ENCODE data around the gene PIM2.

PIM2 gene

DNA sequence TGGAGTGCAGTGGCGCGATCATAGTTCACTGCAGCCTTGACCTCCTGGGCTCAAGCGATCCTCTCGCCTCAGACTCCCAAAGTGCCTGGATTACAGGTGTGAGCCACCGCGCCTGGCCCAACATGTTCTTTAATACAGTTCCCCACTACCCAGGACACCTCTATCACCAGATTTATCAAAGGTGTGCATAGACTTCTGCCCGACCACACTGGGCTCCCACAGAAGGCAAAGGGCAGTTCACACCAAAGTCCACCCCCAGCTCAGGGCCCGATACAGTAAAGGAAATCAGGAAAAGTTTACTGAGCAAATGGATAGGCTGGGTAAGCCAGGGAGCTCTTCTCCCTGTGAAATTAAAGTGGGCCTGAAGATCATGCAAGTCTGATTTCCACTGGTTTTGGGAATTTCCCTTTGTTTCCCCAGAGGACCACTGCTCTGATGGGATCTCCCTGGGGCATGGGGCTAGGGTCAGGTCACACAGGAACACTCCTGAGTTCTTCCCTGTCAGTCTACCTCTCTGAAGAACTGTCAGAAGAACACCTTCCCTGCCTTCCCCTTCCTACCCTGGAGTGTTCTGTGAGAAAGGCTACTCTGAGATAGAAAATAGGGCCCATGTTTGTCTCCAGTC lies 17.7 kb upstream of the PIM2 start:
- DNase-seq (ENCODE audit: low read depth): no peak

DNA sequence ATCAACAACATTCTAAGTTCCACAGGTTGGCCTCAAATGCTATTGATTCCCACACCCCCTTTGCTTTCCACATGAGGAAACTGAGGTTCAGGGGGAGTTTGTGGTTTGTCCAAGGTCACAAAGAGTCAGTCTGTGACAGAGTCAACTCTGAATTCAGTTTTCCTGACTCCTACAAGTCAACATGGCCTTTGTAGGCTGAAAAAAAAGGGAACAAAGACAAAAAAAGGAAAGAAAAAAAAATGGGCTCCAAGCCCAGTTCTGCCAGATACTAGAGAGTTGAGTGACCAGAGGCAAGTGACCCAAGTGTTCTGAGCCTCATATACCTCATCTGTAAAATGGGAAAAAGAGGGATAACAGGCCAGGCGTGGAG lies 16.5 kb upstream of the PIM2 start:
- no peak for DNase-seq (ENCODE audit: low read depth)

DNA sequence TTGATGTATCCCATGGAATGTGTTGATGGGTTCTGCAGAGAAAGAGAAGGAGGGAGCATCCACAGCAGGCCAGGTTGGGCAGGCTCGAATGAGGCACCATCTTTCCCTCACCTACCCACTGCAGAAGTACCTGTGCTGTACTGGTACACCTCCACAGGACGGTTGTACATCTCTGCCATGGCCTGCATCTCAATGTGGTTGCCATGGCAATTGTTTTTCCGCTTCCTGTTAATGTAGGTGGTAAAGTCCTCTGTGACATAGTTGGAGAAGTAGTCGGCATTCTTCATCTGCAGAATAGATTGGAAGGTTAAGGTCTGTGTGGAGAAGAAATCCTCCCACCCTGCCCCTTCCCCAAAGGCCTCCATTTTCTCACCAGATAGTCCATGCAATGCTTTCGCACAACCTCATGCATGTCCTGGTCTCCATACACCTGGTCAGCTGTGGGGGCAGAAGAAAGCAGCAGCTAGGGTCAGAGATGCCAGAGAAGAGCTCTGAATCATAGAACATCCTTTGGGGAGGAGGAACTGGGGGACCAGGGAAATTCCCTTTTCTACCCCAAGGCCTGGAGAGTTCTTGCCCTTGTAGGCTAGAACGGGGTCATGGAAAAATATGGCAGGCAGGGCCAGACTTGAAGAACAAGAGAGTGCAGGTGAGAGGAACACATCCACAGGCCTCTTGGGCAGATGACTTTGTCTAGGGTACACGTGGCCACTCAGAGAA lies 15.9 kb upstream of the PIM2 start:
- DNase-seq (ENCODE audit: low read depth): peak; percentile 48

DNA sequence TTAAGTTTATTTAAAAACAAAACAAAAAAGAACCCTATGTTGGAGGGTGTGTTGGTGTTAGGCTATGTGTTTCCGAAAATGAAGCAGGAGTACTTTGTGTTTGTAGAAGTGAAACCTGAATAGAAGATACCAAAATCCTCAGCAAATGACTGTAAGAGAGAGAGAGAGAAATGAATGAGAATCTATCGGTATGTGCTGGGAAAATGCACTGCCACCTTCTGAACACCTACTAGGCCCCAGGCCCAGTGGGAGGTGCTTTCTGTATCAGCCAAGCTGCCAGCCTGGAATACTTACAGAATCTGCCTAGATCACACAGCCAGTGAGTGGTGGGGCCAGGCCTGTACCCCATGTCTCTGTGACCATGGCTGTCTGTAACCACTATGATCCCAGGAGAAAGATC lies 14.9 kb upstream of the PIM2 start:
- DNase-seq (ENCODE audit: low read depth): no peak

DNA sequence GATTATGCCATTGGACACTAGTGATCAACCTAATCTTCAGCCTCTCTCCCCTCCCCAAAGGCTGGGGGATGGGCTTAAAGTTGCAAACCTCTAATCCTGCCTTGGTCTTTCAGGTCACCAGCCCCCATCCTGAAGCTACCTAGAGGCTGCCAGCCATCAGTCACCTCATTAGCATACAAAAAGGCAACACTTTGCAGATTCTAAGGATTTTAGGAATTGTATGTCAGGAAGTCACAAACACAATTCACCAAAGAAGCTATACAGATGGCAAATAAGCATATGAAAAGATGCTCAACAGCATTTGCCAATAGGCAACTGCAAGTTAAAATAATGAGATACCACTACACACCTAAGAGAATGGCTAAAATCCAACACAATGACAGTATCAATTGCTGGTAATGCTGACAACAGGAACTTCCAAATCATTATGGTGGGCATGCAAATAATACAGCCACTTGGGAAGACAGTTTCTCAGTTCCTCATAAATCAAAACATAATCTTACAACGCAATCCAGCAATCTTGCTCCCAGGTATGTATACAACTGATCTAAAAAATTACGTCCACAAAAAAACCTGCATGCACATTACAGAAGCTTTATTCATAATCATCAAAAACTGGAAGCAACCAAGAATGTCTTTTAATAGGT lies 9.0 kb upstream of the PIM2 start:
- DNase-seq (ENCODE audit: low read depth): no peak

DNA sequence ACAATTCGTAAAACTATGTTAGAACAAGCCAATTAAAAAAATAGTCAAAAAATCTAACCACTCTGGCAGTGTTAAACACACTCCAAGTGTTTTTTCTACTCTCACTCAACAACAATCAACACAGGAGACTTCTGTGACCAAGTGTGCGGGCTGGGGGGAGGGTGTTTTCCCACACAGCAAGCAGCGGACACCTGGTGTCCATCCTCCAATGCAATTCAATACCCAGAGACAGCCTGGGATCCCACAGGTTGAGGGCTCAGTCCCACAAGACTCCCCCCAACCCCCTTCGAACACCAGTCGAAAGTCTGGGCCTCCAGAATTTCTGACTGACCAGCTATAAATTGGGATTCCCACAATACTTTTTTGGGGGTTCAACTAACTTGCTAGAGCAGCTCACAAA lies 8.3 kb upstream of the PIM2 start:
- no peak for DNase-seq (ENCODE audit: low read depth)

DNA sequence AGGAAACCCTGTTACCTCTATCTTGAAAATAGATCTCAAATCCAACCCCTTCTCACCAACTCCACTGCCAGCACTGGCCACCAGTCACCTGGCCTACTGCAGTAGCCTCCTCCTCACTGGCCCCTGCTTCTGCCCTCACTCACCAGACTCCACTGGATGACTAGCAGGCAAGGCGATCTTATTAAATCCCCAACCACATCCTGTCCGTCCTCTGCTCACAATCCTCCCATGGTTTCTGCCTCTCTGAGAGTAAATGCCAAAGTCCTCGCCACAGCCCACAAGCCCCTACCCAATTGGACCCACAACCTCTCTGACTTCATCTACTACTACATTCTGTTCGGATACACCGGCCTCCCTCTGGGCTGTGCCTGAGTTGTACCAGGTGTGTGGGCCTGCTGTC lies 5.4 kb upstream of the PIM2 start:
- no peak for DNase-seq (ENCODE audit: low read depth)

DNA sequence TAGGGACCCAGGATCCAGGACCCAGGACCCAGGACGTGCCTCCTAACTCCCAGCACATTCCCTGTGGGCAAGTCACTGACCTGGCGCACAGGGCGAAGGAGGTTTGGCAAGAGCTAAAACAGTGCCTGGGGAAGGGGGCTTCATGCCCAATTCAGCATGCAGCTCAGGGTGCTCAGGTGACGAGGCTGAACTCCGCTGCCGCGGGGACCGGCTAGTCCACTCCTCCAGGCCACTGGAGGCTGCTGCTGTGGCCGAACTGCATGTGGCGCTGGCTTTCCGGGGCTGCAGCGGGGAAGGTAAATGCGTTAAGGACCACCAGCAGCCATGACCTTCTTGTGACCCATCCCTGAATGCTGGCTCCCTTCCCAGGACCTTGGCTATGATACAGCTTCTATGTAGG lies 4.9 kb upstream of the PIM2 start:
- DNase-seq (ENCODE audit: low read depth): no peak

DNA sequence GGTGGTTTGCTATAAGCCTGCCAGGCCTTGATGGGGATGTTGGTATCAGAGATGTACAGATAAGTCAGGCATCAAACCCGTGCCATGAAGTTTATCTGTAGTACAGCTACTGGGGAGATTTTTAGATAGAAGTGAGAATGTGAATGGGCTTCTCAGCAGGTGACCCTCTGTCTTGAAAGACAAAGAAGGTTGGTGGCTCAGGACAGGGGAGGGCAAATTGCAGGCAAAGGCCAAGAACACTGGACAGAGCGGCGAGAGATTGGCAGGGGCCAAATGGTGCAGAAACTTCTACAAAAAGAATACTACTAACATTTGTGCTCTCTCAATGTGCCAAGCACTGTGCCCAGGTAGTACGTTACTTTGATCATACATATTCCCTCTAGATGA lies 1.9 kb upstream of the PIM2 start:
- no peak for DNase-seq (ENCODE audit: low read depth)

DNA sequence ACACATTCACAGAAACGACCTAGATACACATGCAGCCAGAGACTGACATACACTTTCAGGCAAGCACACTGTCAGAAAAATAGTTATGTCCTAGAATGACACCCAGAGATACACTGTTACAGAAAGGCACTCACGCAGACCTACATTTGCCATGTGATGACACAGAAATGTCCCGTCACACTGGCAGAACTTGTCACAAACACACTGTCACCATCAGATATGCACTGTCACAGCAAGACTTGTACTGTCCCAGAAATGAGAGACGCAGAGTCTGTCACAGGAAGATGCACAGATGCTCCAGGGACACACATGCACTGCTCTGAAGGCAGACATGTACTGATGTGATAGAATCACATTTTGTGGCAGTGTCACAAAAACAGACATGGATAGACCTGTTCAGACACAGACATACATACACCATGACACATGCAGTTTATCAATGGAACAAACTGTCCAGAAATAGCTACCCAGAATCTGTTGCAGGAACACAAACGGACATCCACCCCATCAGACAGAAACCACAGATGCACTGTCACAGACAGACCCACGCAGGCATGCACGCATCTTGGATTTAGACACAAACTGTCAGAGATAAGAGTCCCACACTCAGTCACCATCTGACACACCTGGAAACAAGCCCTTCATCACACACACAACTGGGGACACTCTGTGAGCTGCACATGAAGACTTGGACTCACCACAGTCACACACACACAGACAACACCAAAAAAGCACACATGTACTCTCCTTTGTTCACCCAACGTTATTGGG lies 1.3 kb upstream of the PIM2 start:
- DNase-seq (ENCODE audit: low read depth): no peak

DNA sequence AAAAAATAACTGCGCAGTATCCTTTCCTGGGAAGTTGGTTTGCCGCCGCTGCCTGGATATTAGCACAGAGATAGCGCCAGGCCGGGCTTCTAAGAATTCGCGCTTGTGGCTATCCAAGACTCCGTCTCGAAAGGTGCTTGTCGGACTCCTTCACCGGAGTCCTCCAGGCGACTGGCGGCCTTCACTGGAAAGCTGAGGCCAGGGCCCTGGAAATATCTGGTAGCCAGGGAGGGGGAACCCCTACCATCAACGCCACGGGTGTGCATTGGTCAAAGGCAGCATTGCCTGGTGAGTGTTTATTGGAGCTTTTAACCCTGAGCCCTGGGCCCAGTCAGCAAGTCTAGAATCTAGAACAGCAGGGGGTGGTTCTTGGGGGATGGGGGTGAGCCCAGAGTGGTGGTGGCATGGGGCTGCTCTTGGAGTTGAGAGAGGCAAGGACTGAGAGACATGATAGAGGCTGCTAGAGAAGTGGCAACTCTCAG lies 577 bp upstream of the PIM2 start:
- no peak for DNase-seq (ENCODE audit: low read depth)

DNA sequence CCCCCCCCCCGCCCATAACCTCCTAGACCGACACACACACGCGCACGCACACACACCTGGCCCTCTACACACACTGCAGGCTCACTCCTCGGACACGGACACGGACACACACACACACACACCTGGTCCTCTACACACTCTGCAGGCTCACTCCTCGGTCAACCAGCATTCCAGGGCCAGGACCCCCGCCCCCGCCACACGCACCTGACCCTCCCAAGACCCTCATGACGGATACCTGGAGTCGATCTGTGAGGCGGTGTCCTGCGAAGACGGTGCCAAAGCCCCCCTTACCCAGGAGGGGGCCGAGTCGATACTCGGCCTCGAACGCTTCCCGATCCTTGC lies 552 bp downstream of the PIM2 start:
- no peak for DNase-seq (ENCODE audit: low read depth)

DNA sequence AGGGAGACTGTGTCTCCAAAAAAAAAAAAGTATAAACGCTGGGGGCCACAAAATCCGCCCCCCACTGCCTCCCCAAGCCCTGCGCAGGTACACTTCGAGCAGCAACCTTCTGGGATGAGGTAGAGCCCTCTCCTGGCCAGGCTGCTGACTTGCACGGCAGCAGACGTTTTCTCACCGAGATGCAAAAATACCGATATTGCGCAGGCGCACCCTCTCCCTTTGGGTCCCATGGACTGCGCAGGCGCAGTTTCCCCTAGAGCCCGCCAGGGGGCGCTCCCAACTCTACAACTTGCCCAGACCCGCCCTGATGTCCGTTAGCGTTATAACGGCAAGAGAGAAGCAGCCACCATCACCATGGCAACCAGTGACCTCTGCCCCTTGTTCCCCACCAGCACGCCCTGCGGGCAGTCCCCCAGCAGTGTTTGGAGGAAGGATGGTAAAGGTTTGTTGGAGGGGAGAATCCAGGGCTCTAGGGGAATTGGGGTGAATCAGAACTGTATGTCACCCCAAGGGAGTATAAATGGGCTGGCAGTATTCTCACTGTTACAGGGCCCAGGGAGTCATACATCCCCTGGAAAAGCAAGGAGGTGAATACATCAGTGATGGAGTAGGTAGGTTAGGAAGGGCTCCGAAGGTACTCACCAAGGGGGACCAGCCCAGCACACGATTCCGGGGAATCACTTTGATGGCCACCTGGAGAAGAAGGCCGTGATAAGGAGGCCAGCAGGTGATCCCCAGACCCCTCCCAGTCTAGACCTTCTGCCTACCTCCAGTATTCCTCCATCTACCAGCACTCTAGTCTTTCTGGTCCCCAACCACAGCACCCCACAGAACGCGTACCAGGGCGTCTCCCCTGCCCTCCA lies 1.5 kb downstream of the PIM2 start:
- peak; percentile 84 for DNase-seq (ENCODE audit: low read depth)

DNA sequence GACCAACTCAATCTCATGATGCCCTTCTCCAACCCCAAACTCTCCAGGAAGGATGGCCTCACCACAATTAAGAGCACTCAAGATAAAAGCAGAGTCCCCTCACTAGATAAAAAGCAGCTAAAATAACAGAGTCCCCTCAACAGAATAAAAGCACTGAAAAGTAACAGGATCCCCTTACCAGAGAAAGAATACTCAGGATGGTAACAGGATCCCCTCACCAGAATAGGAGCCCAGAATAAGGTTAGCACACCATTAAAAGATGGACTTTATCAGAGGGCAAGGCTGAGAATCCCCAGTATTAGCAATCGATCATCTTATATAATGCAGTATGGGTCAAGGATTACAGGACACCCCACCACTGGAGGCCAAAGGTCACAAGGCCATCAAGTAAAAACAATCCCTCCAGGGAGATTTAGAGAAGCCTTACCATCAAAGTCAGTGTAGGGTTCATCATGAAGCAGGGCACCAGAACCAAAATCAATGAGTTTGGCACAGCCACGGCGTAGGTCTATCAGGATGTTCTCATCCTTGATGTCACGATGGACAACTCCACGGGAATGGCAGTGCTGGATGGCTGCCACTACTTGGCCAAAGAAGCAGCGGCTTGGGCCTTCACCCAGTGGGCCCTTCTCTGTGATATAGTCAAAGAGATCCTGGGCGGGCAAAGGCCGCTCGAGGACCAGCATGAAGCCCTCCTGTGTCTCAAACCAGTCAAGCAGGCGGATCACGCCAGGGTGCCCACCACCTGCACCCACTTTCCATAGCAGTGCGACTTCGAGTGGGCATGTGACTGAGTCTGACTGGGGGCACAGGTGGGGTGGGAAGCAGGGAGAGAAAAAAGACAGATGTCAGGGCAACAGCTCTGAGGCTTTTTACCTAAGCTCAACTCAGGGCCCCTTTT lies 4.0 kb downstream of the PIM2 start:
- no peak for DNase-seq (ENCODE audit: low read depth)

DNA sequence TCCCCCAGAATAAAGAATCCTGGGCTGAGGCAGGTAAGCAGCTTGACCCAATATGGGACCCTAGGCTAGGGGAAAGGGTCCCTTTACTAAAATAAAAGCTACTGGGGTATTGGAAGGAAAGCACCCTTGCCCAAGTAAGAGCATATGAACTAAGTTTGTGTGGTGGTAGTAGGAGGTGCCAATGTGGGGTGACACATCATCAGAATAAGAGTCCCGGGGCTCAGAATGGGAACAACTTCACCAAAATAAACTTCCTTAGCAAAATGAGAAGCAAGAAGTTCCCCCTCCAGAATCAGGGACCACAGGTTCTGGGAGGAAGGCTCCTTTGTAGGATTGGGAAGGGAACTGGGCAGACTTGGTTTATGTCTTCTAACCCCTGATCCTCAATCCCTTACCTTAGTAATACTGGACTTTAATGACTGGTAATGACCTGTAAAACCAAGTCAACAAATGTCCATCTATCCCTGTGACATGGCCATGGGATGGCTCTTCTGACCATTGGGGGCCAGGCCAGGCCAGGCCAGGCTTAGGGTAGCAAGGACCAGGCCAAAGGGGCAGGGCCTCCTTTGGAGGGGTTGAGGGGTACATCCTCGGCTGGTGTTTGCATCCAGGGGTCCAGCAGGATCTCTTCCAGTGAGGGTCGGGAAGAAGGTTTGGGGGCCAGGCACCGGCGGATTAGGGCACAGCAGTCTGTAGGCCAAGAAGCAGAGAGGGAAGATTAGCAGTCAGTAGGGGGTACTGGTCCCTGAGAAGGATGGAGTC lies 5.0 kb downstream of the PIM2 start:
- DNase-seq (ENCODE audit: low read depth): no peak

DNA sequence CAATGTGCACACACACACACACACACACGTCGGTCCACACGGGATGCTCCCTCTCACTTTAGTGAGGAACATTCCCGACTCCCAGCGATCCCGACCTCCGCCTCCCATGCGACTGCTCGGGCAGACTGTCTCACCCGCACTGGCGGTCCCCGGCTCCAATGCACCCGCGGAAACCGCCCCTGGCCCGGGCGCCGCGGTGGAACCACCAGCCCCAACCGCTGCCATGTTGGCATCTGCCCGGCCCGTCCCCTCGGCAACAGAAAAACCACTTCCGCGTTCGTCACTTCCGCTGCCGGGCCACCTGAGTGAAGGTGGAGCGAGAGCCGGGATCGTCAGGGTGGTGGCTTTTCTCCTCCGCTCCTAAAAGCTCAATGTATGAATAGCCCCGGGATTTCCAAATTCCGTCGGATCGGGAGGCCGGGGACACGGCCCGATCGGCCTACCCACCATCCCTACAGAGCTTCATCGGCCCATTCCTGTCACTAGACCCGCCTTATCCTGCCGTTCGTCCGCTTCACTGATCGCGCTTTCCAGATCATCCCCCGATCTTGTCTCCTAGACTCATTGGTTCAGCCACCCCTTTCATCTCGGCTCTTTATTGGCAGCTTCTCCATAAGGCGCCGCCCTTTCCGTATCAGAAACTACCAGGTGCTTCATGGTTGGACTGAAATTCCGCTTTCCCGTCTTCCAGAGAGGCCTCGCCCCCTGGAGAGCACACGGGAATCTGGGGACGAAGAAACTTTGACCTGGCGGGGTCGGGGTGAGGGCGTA lies 7.2 kb downstream of the PIM2 start, which contains the start of gene SLC35A2:
Gene SLC35A2, minus strand, starts transcription at position 235 of the 771 bp plus-strand sequence. Its CDS starts 10 bp downstream, at position 225.
- peak; percentile 85 for DNase-seq (ENCODE audit: low read depth)

DNA sequence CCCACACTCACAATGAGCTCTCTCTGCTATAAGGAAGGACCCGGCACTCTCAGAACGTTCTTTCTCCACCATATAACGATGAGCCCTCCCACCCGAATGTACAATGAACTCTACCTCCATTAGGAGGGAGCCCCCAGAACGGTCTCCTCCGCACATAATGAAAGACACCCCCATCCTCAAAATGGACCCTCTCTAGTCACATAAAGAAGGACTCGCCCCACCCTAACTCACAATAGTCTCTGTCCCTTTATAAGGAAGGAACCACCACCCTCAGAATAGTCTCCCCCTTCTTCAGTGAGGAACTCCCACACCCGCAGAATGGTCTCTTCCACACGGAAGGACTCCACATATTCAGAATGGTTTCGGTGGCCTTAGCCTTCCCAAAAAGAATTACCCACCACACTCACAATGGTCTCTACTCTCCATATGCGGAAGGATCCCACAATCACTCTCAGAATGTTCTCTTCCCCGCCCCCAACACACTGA lies 7.9 kb downstream of the PIM2 start:
- DNase-seq (ENCODE audit: low read depth): no peak

DNA sequence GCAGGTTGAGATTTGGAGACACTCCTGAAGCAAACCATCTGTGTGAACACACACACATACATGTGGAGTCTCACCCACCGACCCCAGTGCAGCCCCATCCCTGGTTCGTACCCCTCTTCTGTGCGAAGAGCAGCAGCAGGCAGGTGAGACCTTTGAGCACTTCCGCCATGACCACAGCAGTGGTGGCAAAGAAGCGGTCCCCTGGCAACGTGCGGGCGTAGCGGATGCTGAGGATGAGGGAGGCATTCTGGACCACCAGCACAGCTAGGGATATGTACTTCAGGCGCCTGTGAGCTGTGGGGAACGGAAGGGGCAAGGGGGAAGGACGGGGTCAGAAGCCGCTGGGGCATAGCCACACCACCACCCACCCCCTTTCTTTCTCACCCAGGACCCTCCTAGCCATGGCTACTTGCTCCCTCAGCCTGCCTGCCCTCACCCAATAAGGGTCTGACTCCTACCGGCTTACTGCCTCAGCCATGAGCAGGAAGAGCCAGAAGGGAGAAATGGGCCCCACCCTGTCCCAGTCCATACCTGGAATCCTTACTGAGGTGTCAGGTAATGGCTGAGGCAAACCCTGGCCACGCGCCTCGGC lies 9.0 kb downstream of the PIM2 start:
- no peak for DNase-seq (ENCODE audit: low read depth)

Data from T follicular helper cell (primary cell).